Psoas muscle (tissue), 8 donors: ENCODE data around the gene ABL2. TPM values are rescaled to one million over a fixed set of nuclear protein-coding genes. Genes with fewer than 3 reads are reported as not detected.
A peak's percentile ranks its signal among the peaks of the same experiment; 100 is the strongest.

Experiments used
- ATAC-seq, 4 donors: fragments of 200-7000 bp; cut with Tn5 transposase; one replicate each; pipeline ENCODE4 v1.9.1; 2020; ENCODE audit warnings: moderate library complexity in 3 of 4, mild to moderate bottlenecking in 2 of 4
- DNase-seq, 2 donors: peaks; one replicate each; pipeline ENCODE4 v3.0.0-alpha.2; 2020
- H3K27ac ChIP-seq: fragments of 200-600 bp; one replicate; pipeline ENCODE4 v1.8.0; 2022
- H3K27me3 ChIP-seq, 3 donors: fragments of 200-600 bp in 1 of 3; one replicate each; pipeline versions ENCODE4 v1.6.1 to v1.8.0; 2013 to 2022; ENCODE audit warnings: low read length in 2 of 3, mild to moderate bottlenecking in 2 of 3, moderate library complexity in 1 of 3; ENCODE audit not compliant: insufficient read depth in 3 of 3
- H3K36me3 ChIP-seq, 2 donors: fragments of 200-600 bp in 1 of 2; one replicate each; pipeline versions ENCODE4 v1.6.1 to v1.8.0; 2013 to 2022; ENCODE audit warnings: low read depth in 1 of 2, mild to moderate bottlenecking in 1 of 2, moderate library complexity in 1 of 2; ENCODE audit not compliant: insufficient read depth in 1 of 2
- H3K4me1 ChIP-seq: fragments of 200-600 bp; one replicate; pipeline ENCODE4 v1.8.0; 2022
- H3K4me3 ChIP-seq: fragments of 200-600 bp; one replicate; pipeline ENCODE4 v1.8.0; 2022; ENCODE audit warnings: mild to moderate bottlenecking
- H3K9me3 ChIP-seq: fragments of 200-600 bp; one replicate; pipeline ENCODE4 v1.8.0; 2022
- CTCF ChIP-seq: fragments of 200-600 bp; IDR thresholded peaks from one replicate; pipeline ENCODE4 v1.8.0; 2022; ENCODE audit warnings: antibody characterized with exemption
- WGBS, 3 donors: extraction: QIAGEN DNeasy Blood & Tissue Kit; methylation state at CpG; one replicate each; pipeline versions ENCODE4 v1.1.6 to v1.1.7; 2013; 5-methylcytosine and 5-hydroxymethylcytosine counted together
- intact Hi-C, 2 donors: fragments of 100-400 bp; cut with DNase I; formaldehyde crosslinking; loops; one replicate each; pipeline versions ENCODE4 v1.11.0 to v1.14.2; 2022
- polyA plus RNA-seq, 3 donors: library from polyadenylated mRNA; stranded (reverse); fragments of 200-250 nt; gene quantifications; one replicate each; pipeline ENCODE4 v1.2.3, GENCODE V29; 2013
- total RNA-seq, 4 donors: library from RNA; stranded (reverse); fragmentation: NEBNext Ultra II Directional in 2 of 4; extraction: Animal tissue kit (Norgen Biotek cat#: 25700) in 2 of 4; gene quantifications; one replicate each; pipeline versions ENCODE4 v1.2.1 to v1.2.4, GENCODE V29; 2021 to 2023
- donor health status: healthy with polysubstance abuse.
- donor health status: DM: no; HTN: no; CAD: no; lungs with moderate emphysema.
- donor health status: Bipolar disorder and iron deficiency.
- donor health status: healthy.
- donor health status: DM: yes; HTN: yes; CAD: no.
- donor health status: DM: no; HTN: no; CAD: no.
- donor health status: DM: no; HTN: no; CAD: no.
- donor health status: DM: yes; HTN: yes; CAD: no.

The ABL2 gene
- total and polyA plus RNA-seq, 7 donors, result 1.4 to 11.7 (median 8.6) TPM

- ATAC-seq, result no peak
- H3K27ac ChIP-seq, result no peak overlapping the region
- H3K4me1 ChIP-seq, result peaks cover 17% of the 10 kb centered on the region
- no peak for DNase-seq
- H3K27me3 ChIP-seq, result no peaks in the 10 kb centered on the region
- H3K36me3 ChIP-seq, result peaks cover 20 to 69% of the 10 kb centered on the region in 2 donors
- no peaks in the 10 kb centered on the region for H3K9me3 ChIP-seq
- no peak for TF ChIP-seq CTCF
- 54 to 75% (median 56%) methylated on average over 3 of the region's 3 CpGs for WGBS, 3 donors
- intact Hi-C loops, result no loop called here
- H3K4me3 ChIP-seq, result no peak overlapping the region
These were observed 133.6 kb downstream of the ABL2 start for GRCh38 chr1:179095924-179096323.

GRCh38 chr1:179095377-179095776 lies 134.1 kb downstream of the ABL2 start:
- Histone ChIP-seq H3K4me1 (peaks cover 21% of the 10 kb centered on the region), H3K27me3 (no peaks in the 10 kb centered on the region), H3K36me3 (peaks cover 15 to 69% of the 10 kb centered on the region in 2 donors), H3K4me3 (no peak overlapping the region), H3K9me3 (no peaks in the 10 kb centered on the region), H3K27ac (no peak overlapping the region)
- no peak for DNase-seq
- no peak for ATAC-seq
- no peak for TF ChIP-seq CTCF
- WGBS, 3 donors, result 72 to 76% (median 75%) methylated on average over 4 of the region's 4 CpGs
- intact Hi-C loops, result no loop called here

- Histone ChIP-seq H3K27me3 (no peaks in the 10 kb centered on the region), H3K27ac (no peak overlapping the region), H3K36me3 (peaks cover 15 to 69% of the 10 kb centered on the region in 2 donors), H3K4me3 (no peak overlapping the region), H3K4me1 (peaks cover 26% of the 10 kb centered on the region), H3K9me3 (no peaks in the 10 kb centered on the region)
- DNase-seq, result no peak
- intact Hi-C loops, result no loop called here
- ATAC-seq, result no peak
- 67 to 72% (median 71%) methylated on average over 5 of the region's 5 CpGs for WGBS, 3 donors
- TF ChIP-seq CTCF, result no peak
These were observed 134.7 kb downstream of the ABL2 start for GRCh38 chr1:179094818-179095217.

GRCh38 chr1:179092896-179093461 lies 136.5 kb downstream of the ABL2 start:
- intact Hi-C loops, result no loop called here
- no peak for TF ChIP-seq CTCF
- no peak overlapping the region for H3K4me3 ChIP-seq
- no peak for ATAC-seq
- WGBS, 3 donors, result 86 to 94% (median 91%) methylated on average over 9 of the region's 9 CpGs
- H3K36me3 ChIP-seq, result peaks cover 18 to 73% of the 10 kb centered on the region in 2 donors
- no peak for DNase-seq
- H3K4me1 ChIP-seq, result peaks cover 33% of the 10 kb centered on the region
- no peak overlapping the region for H3K27ac ChIP-seq
- H3K9me3 ChIP-seq, result no peaks in the 10 kb centered on the region
- H3K27me3 ChIP-seq, result no peaks in the 10 kb centered on the region

- Histone ChIP-seq H3K9me3 (no peaks in the 10 kb centered on the region), H3K36me3 (peaks cover 10 to 73% of the 10 kb centered on the region in 2 donors), H3K27me3 (no peaks in the 10 kb centered on the region), H3K4me1 (peaks cover 33% of the 10 kb centered on the region), H3K27ac (peak overlapping the region; percentile 79), H3K4me3 (no peak overlapping the region)
- peak; percentile 84 to 93 for DNase-seq
- no peak for TF ChIP-seq CTCF
- peak; percentile 81 to 92 (median 88) for ATAC-seq
- WGBS, 3 donors, result 22 to 36% (median 28%) methylated on average over 5 of the region's 5 CpGs
- intact Hi-C loops, result no loop called here
These were observed 137.7 kb downstream of the ABL2 start for GRCh38 chr1:179091691-179092165.
